NCI-H1105 (cell line): ENCODE results near the gene SHANK1.

Experiments used
- DNase-seq: peaks from one replicate; lab custom pipeline; 2025; lab: John Stamatoyannopoulos, UW

SHANK1 gene

DNA sequence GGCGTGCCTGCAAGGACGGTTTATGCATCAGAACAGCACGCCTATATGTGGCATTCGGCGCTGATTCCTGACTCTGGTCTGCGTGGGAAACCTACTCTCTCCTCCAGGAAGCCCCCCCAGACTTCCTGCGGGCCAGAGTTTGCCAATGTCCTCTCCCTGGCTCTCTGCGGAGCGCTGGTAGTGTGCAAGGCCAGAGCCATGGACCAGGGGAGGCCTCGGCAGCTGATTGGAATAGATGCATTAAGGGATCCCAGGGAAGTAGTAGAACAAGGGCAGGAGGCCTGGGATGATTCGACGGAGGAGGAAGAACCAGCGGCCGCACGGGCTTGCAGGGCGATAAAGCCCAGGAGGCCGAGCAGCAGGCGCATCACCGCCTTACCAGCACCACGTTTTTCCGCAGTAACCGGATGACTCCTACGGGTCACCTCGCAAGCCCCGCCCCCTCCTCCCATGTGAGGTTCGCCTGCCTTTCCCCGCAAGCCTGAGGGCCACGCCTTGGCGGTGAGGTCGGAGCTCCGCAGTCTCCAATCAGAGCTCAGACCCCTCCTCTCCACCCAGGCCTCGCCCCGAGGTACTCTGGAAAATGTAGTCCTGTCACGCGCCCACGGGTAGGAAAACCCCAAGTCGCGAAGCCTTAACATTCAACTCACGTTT lies 8.6 kb upstream of the SHANK1 start:
- no peak for DNase-seq

GRCh38 chr19:50725911-50726230 lies 6.3 kb upstream of the SHANK1 start:
- DNase-seq = no peak

GRCh38 chr19:50725218-50725910 lies 5.8 kb upstream of the SHANK1 start:
- no peak for DNase-seq

DNA sequence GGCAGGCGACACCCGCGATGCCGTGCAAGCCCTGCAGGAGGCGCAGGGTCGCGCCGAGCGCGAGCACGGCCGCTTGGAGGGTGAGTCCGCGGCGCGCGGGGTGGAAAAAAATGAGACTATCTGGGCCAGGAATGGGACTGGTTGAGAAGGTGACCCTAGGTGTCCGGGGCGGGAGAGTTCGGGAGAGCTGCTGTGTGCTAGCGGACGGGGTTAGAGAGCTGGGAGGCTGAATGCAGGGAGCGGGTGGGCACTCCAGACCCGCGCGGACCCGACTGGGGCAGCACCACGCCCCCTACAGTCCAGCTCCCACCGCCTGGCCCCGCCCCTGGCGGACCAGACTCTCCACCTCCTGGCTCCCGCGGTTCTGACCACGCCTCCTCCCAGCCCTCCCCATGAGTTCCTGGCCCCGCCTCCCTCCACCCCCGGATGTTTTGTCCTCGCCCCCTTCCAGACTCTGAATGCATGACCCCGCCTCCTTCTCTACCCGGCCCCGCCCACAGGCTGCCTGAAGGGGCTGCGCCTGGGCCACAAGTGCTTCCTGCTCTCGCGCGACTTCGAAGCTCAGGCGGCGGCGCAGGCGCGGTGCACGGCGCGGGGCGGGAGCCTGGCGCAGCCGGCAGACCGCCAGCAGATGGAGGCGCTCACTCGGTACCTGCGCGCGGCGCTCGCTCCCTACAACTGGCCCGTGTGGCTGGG lies 5.1 kb upstream of the SHANK1 start:
- DNase-seq = peak; percentile 91

- no peak for DNase-seq
Observed at GRCh38 chr19:50723735-50724521, 4.3 kb upstream of the SHANK1 start.

- no peak for DNase-seq
Observed at GRCh38 chr19:50723069-50723468, 3.5 kb upstream of the SHANK1 start, which contains the start of gene CLEC11A. Gene CLEC11A (plus strand): TSS chr19:50723364. CDS start chr19:50723526, 162 bp downstream.

DNA sequence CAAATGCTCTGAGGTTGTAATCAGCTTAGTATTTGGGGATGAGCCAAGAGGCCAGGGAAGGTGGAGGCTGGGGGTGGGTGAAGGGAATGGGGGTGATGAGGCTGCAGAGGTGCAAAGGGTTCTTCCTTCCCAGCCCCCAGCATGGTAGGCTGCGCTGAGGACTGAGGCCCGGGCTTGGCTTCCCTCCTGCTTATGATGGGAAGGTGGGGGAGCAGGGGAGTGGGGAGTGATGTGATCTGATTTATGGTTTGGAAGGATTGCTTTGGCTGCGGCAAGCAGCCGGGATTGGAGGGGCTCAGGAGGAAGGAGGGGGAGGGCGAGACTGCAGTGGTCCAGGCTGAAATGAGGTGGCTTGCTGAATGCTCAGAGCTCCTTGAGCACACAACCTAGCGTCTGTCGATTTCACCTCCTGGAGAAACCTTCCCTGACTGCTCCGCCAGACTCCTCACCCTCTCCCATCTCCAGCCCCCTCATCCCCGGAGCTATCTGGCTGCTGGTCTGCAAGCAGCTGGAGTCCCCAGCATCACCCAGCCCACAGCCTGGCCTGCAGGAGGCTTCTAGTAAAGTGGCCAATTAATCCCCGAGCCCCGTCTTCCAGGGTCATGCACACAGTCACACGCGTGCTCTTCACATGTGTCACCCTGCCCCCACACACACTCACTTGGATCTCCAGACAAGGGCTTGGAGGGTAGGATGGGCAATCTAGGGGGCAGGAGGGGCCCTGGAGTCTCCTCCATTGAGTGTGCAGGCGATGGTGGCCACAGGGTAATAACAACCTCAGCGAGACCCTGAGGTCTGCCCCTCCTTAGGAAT lies 2.8 kb upstream of the SHANK1 start:
- no peak for DNase-seq

GRCh38 chr19:50721441-50722137 lies 2.0 kb upstream of the SHANK1 start:
- no peak for DNase-seq

- DNase-seq = no peak
Observed at GRCh38 chr19:50720921-50721381, 1.3 kb upstream of the SHANK1 start.

DNA sequence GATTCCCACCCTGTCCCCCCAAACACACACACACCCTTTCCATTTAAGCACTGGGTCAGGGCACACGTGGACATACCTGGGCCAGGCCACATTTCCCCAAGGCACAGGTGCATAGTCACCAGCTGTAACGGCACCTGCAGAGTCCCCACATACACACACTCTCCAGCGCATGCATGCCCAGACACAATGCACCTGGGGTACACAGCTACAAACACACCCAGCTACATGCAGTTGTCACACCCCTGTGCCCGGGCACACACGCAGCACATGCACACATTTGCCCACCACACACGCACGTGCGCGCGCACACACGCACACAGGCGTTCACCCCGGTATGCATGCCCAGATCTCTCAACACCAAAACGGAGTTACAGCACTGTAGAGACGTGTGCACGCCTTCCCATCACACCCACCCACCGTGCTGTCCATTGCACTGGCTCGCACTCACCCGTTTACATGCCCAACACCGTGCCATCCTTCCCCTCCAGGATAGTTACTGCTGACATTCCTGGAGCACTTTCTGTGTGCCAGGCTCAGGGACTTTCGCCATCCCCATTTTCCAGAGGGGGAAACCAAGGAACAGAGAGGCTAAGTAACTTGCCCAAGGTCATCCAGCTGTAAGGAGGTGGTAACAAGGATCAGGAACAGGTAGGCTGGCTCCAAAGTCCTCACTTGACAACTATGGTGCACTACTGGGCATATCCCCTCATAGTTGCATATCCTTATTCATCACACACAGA lies 749 bp upstream of the SHANK1 start:
- no peak for DNase-seq

- no peak for DNase-seq
Observed at GRCh38 chr19:50719119-50719435, 525 bp downstream of the SHANK1 start.

DNA sequence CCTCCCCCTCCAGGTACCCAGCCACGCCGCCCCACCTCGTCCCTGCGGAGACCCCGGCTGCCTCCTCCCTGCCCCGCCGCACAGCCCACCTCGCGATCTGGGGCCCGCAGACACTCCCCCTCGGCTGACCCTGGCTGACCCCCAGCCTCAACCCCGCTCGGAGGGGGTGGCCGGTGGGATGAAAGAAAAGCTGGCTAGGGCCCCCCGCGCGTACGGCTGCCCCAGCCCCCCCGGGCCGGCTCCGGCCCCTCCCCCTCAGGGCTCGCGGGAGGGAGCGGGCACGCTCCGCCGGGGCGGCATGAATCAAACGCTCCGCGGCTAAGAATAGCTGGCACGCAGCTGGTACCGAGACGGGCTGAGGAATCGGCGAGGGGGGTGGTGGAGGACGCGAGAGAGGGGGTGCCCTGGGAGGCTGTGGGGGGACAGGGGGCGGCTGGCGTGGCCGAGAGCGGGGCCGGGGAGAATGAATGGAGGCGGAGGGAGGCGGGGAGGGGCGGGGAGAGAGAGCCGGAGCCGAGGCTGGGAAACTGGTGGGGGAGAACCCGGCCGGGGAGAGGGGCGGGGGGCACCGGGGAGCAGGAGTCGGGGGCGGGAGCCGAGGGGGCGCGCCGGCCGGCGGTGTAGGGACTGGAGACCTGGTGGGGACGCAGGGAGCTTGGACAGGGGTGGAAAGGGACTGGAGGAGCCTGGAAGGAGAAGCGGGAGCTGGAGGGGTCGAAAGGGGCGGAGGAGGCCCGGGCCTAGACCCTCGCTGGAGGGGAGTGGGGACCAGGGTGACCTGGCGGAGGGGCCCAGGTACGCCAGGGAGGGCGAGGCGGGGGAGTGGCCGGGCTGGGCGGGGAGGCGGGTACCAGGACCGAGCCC lies 1.1 kb downstream of the SHANK1 start:
- DNase-seq = no peak

GRCh38 chr19:50717891-50718254 lies 1.7 kb downstream of the SHANK1 start:
- no peak for DNase-seq

DNA sequence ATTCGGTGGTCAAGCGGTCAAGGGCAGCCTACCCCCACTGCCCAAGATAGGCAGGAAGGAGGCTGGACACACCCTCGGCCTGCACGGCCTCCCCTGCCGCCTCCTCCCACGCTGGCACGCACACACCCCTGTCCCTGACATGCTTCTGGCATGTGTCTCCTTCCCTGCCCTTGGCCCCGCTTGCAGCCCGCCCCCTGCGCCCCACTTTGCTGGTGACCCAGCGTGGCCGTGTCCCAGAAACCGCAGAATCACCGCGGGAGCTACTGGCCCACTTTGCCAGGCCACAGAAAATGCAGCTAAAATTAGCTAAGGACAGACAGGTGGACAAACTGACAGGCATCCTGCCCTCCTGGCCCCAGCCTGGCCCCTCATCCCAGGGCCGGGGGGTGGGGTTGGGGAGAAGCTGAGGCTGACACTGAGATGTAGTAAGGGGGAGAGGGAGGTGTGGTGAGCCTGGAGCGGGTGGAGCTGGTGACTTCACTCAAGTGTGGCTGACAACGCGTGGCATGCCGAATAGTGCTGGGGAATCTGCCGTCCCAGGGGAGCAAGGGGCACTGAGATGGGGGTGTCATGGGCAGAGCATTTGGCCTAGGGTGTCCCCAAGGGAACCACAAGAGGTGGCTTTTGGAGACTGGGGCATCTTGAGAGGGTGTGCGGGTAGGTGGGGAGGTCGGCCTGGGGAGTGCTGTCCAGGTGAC lies 2.4 kb downstream of the SHANK1 start:
- DNase-seq = no peak

GRCh38 chr19:50716178-50717025 lies 3.2 kb downstream of the SHANK1 start:
- DNase-seq = no peak

- no peak for DNase-seq
Observed at GRCh38 chr19:50713556-50714236, 5.9 kb downstream of the SHANK1 start.

GRCh38 chr19:50712833-50713232 lies 6.8 kb downstream of the SHANK1 start:
- DNase-seq = no peak
